CD14-positive monocyte (primary cell): ENCODE measurements around the gene SERINC2. TPM values are rescaled to one million over a fixed set of nuclear protein-coding genes. Genes with fewer than 3 reads are reported as not detected.

Experiments used
- DNase-seq, 3 donors: peaks; one replicate each; pipeline ENCODE4 v3.0.0-alpha.2; 2011 to 2022
- H2AFZ ChIP-seq: 2 replicates; pipeline ENCODE4 v1.6.0; 2012; ENCODE audit warnings: mild to moderate bottlenecking, low read depth, low read length, inconsistent platforms; ENCODE audit not compliant: insufficient read depth, poor library complexity, severe bottlenecking
- H3K27ac ChIP-seq, 2 donors: 1 replicate in 1 of 2; 2 replicates in 1 of 2; pipeline ENCODE4 v1.5.1; 2012 to 2013; ENCODE audit warnings: low read length in 2 of 2, control low read depth in 1 of 2, inconsistent platforms in 1 of 2, low read depth in 1 of 2, mild to moderate bottlenecking in 1 of 2
- H3K27me3 ChIP-seq, 2 donors: one replicate each; pipeline versions ENCODE4 v1.6.0 to v1.6.1; 2011 to 2013; ENCODE audit warnings: low read length in 2 of 2; ENCODE audit not compliant: control insufficient read depth in 2 of 2, insufficient read depth in 2 of 2
- H3K36me3 ChIP-seq, 2 donors: replicated peaks in 1 of 2; 1 replicate in 1 of 2; 2 replicates in 1 of 2; pipeline versions ENCODE4 v1.5.1 to v1.6.1; 2012 to 2013; ENCODE audit warnings: low read length in 2 of 2, control low read depth in 1 of 2, inconsistent platforms in 1 of 2, mild to moderate bottlenecking in 1 of 2; ENCODE audit not compliant: insufficient read depth in 2 of 2, control insufficient read depth in 1 of 2
- H3K4me1 ChIP-seq, 2 donors: 1 replicate in 1 of 2; 2 replicates in 1 of 2; pipeline versions ENCODE4 v1.5.1 to v1.6.1; 2012 to 2013; ENCODE audit warnings: low read length in 2 of 2, control low read depth in 1 of 2, inconsistent platforms in 1 of 2, mild to moderate bottlenecking in 1 of 2, moderate library complexity in 1 of 2; ENCODE audit not compliant: insufficient read depth in 2 of 2, control insufficient read depth in 1 of 2
- H3K4me2 ChIP-seq: replicated peaks from 2 replicates; pipeline ENCODE3; 2012; ENCODE audit warnings: low read length, moderate library complexity, mild to moderate bottlenecking; ENCODE audit not compliant: poor library complexity, severe bottlenecking; ENCODE audit errors: extremely low read depth
- H3K4me3 ChIP-seq, 3 experiments: fragments of 200-600 bp in 1 of 3; sonication (generic) in 1 of 3; replicated peaks in 1 of 3; 1 replicate in 2 of 3; 2 replicates in 1 of 3; pipeline ENCODE4 v1.5.1; 2011 to 2013; ENCODE audit warnings: low read length in 3 of 3, mild to moderate bottlenecking in 3 of 3, control low read depth in 2 of 3, low read depth in 2 of 3, inconsistent platforms in 1 of 3, moderate library complexity in 1 of 3
- H3K79me2 ChIP-seq: 2 replicates; pipeline ENCODE4 v1.6.0; 2012; ENCODE audit warnings: mild to moderate bottlenecking, control low read depth, inconsistent platforms, low read length, moderate library complexity; ENCODE audit not compliant: insufficient read depth
- H3K9ac ChIP-seq: 2 replicates; pipeline ENCODE4 v1.6.0; 2017; ENCODE audit warnings: low read length, mild to moderate bottlenecking; ENCODE audit not compliant: insufficient read depth, poor library complexity, severe bottlenecking
- H3K9me3 ChIP-seq, 2 donors: replicated peaks in 1 of 2; 1 replicate in 1 of 2; 2 replicates in 1 of 2; pipeline versions ENCODE4 v1.5.1 to v1.6.1; 2012 to 2013; ENCODE audit warnings: low read length in 2 of 2, control low read depth in 1 of 2; ENCODE audit not compliant: control insufficient read depth in 1 of 2, insufficient read depth in 1 of 2
- H4K20me1 ChIP-seq: 2 replicates; pipeline ENCODE4 v1.6.0; 2012; ENCODE audit warnings: mild to moderate bottlenecking, low read length, control low read depth, moderate library complexity; ENCODE audit not compliant: insufficient read depth
- H3K27ac Mint-ChIP-seq, 7 donors: one replicate each; pipeline ENCODE4 v1.8.0; 2020; ENCODE audit warnings: mild to moderate bottlenecking in 7 of 7, mixed read lengths in 7 of 7, moderate library complexity in 6 of 7, inconsistent platforms in 2 of 7
- H3K27me3 Mint-ChIP-seq, 3 donors: one replicate each; pipeline ENCODE4 v1.8.0; 2021 to 2022; ENCODE audit warnings: low read depth in 3 of 3, mild to moderate bottlenecking in 3 of 3, mixed read lengths in 3 of 3, moderate library complexity in 3 of 3, inconsistent platforms in 1 of 3
- H3K36me3 Mint-ChIP-seq, 2 donors: one replicate each; pipeline ENCODE4 v1.8.0; 2020; ENCODE audit warnings: mixed read lengths in 2 of 2, inconsistent platforms in 1 of 2, mild to moderate bottlenecking in 1 of 2
- H3K4me1 Mint-ChIP-seq: one replicate; pipeline ENCODE4 v1.8.0; 2020; ENCODE audit warnings: mild to moderate bottlenecking, mixed read lengths
- H3K4me3 Mint-ChIP-seq, 2 donors: one replicate each; pipeline ENCODE4 v1.8.0; 2020; ENCODE audit warnings: mild to moderate bottlenecking in 2 of 2, mixed read lengths in 2 of 2, moderate library complexity in 1 of 2
- H3K9me3 Mint-ChIP-seq, 7 donors: one replicate each; pipeline ENCODE4 v1.8.0; 2020 to 2022; ENCODE audit warnings: mixed read lengths in 7 of 7, mild to moderate bottlenecking in 6 of 7, moderate library complexity in 6 of 7, inconsistent platforms in 2 of 7
- WGBS: methylation state at CpG from one replicate; pipeline ENCODE4 v1.1.5; 2013; ENCODE audit warnings: missing lambda C conversion rate; ENCODE audit not compliant: insufficient coverage; 5-methylcytosine and 5-hydroxymethylcytosine counted together
- intact Hi-C, 2 donors: fragments of 100-400 bp; cut with micrococcal nuclease; formaldehyde crosslinking; loops; one replicate each; pipeline versions ENCODE4 v1.15.0 to v1.15.1; 2023
- polyA plus RNA-seq, 3 donors: library from polyadenylated mRNA; depleted of rRNA in 1 of 3; unstranded in 2 of 3; stranded (reverse) in 1 of 3; fragments of 300-500 nt in 2 of 3; fragments of >200 nt in 1 of 3; fragmentation: Illumina TruSeq in 2 of 3; gene quantifications; 1 replicate in 2 of 3; 2 replicates in 1 of 3; pipeline ENCODE4 v1.2.3, GENCODE V29; 2012 to 2021
- TF ChIP-seq, protein P1 (sequence below): fragments of 200-600 bp; IDR thresholded peaks from one replicate; pipeline ENCODE4 v1.8.0; 2022; ENCODE audit warnings: antibody characterized with exemption, mild to moderate bottlenecking

Gene SERINC2
- polyA plus RNA-seq, 3 donors = 4.1 to 12.6 (median 7.8) TPM

DNA sequence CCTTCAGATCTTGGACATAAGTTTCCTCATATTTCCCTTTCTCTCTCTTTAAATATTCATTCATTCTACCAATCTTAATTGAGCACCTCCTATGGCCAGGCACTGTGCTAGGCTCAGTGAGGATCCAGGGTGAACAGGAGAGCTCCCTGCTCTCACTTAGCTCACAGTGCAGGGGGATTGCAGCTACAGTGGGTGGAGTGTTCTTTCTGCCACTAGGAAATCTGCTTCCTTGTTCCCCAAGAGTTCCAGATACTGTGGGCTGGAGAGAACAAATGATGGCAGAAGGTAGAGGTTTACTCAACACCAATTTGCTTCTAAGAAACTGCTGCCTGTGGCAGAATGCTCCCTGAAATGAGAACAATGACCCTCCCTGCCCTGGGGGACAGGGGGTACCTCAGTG lies 35.0 kb upstream of the SERINC2 start:
- intact Hi-C loops = no loop called here
- Mint-ChIP-seq H3K9me3 (peaks cover 0 to 2% (median 0%) of the 10 kb centered on the region in 7 donors), H3K27ac (no peak overlapping the region), H3K4me1 (peaks cover 9% of the 10 kb centered on the region), H3K4me3 (no peak overlapping the region), H3K36me3 (no peaks in the 10 kb centered on the region), H3K27me3 (peaks cover 14 to 18% (median 17%) of the 10 kb centered on the region in 3 donors)
- Histone ChIP-seq H3K27ac (no peak overlapping the region), H3K4me2 (no peak overlapping the region), H3K9me3 (no peaks in the 10 kb centered on the region), H3K27me3 (peaks cover 0 to 6% of the 10 kb centered on the region in 2 donors), H4K20me1 (no peaks in the 10 kb centered on the region), H3K79me2 (no peaks in the 10 kb centered on the region), H3K36me3 (no peaks in the 10 kb centered on the region), H3K9ac (no peak overlapping the region), H2AFZ (no peak overlapping the region), H3K4me3 (no peak overlapping the region), H3K4me1 (peaks cover 6 to 9% of the 10 kb centered on the region in 2 donors)
- no peak for DNase-seq
- TF ChIP-seq, protein P1, sequence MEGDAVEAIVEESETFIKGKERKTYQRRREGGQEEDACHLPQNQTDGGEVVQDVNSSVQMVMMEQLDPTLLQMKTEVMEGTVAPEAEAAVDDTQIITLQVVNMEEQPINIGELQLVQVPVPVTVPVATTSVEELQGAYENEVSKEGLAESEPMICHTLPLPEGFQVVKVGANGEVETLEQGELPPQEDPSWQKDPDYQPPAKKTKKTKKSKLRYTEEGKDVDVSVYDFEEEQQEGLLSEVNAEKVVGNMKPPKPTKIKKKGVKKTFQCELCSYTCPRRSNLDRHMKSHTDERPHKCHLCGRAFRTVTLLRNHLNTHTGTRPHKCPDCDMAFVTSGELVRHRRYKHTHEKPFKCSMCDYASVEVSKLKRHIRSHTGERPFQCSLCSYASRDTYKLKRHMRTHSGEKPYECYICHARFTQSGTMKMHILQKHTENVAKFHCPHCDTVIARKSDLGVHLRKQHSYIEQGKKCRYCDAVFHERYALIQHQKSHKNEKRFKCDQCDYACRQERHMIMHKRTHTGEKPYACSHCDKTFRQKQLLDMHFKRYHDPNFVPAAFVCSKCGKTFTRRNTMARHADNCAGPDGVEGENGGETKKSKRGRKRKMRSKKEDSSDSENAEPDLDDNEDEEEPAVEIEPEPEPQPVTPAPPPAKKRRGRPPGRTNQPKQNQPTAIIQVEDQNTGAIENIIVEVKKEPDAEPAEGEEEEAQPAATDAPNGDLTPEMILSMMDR = no peak

GRCh38 chr1:31380181-31380580 lies 32.8 kb upstream of the SERINC2 start:
- no peak for DNase-seq
- H3K9ac ChIP-seq = no peak overlapping the region
- Mint-ChIP-seq H3K36me3 (no peaks in the 10 kb centered on the region), H3K27ac (no peak overlapping the region), H3K27me3 (peaks cover 4 to 7% (median 5%) of the 10 kb centered on the region in 3 donors), H3K9me3 (no peaks in the 10 kb centered on the region), H3K4me1 (no peaks in the 10 kb centered on the region), H3K4me3 (no peak overlapping the region)
- H3K4me1 ChIP-seq = no peaks in the 10 kb centered on the region
- no peaks in the 10 kb centered on the region for H4K20me1 ChIP-seq
- no peaks in the 10 kb centered on the region for H3K79me2 ChIP-seq
- 100% methylated on average over 3 of the region's 3 CpGs for WGBS
- intact Hi-C loops = no loop called here
- H3K4me2 ChIP-seq = no peak overlapping the region
- H3K36me3 ChIP-seq = no peaks in the 10 kb centered on the region
- H3K9me3 ChIP-seq = no peaks in the 10 kb centered on the region
- TF ChIP-seq, protein P1 = no peak
- H3K27ac ChIP-seq = no peak overlapping the region
- H2AFZ ChIP-seq = no peak overlapping the region
- H3K4me3 ChIP-seq = no peak overlapping the region
- H3K27me3 ChIP-seq = no peaks in the 10 kb centered on the region
